Peyer's patch (tissue), 4 donors: Measurements from ENCODE around the gene AKAP13.

Source experiments
- POLR2A ChIP-seq, 2 donors: fragments of 450-650 bp; IDR thresholded peaks; one replicate each; pipeline ENCODE4 v1.5.1; 2017; ENCODE audit warnings: antibody characterized with exemption in 2 of 2, mild to moderate bottlenecking in 2 of 2, moderate library complexity in 2 of 2
- TF ChIP-seq, protein P1 (sequence below), 6 experiments: fragments of 450-650 bp in 4 of 6; fragments of 200-600 bp in 2 of 6; sonication (generic) in 1 of 6; IDR thresholded peaks; one replicate each; pipeline ENCODE4 v1.5.1; 2017 to 2019; ENCODE audit warnings: antibody characterized with exemption in 6 of 6, mild to moderate bottlenecking in 3 of 6, moderate library complexity in 1 of 6

DNA sequence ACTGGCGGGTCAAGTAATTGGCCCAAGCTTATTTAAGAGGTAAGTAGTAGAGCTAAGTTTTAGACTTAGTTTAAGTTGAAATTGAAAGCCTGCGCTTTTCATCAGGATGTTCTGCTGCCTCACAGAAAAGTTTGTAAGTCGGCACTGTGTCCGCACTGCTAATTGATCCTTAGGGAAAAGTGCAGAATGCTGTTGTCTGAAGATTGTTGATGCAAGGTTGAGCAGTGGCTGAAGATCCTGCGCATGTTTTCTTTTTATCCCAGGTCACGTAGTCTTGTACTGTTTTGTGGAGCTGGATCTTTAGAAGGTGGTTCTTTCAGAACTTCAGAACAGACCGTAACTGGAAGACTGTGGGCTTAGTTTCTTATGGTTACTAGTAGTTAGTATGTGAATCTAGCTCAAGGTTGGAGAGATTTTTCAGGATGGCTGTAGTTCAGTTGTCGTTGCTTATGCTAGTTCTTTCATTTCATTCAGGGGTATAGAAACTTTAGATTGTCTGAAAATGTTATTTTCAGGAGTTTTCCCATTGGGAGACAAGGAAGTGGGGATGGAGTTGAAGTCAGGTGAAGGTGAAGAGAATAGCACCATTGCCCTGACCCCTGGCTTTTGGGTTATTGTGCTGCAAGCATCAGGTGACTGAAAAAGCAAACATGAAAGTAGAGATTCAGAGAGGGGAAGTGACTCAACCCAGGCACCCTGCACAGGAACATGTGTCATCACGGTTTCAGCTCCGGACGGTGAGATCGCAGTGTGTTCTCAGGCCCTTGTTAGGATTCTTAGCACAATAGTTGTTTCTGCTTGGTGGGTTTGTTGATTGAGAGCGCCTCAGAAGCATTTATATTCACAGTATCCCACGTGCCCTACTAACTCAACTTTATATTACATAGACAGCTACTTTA is 32.8 kb downstream of the AKAP13 start:
- TF ChIP-seq, protein P1, sequence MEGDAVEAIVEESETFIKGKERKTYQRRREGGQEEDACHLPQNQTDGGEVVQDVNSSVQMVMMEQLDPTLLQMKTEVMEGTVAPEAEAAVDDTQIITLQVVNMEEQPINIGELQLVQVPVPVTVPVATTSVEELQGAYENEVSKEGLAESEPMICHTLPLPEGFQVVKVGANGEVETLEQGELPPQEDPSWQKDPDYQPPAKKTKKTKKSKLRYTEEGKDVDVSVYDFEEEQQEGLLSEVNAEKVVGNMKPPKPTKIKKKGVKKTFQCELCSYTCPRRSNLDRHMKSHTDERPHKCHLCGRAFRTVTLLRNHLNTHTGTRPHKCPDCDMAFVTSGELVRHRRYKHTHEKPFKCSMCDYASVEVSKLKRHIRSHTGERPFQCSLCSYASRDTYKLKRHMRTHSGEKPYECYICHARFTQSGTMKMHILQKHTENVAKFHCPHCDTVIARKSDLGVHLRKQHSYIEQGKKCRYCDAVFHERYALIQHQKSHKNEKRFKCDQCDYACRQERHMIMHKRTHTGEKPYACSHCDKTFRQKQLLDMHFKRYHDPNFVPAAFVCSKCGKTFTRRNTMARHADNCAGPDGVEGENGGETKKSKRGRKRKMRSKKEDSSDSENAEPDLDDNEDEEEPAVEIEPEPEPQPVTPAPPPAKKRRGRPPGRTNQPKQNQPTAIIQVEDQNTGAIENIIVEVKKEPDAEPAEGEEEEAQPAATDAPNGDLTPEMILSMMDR (IDR thresholded peaks at IDR 0.05): peak in 2 of 6 experiments; percentile 20 to 35
- no peak for TF ChIP-seq POLR2A (IDR thresholded peaks at IDR 0.05)
